NCI-H1436 treated with DMSO at 0.1 percent for 48 hours (cell line): ENCODE results near the gene TMEM139.

Experiments
- DNase-seq: peaks from one replicate; lab custom pipeline; 2025; lab: John Stamatoyannopoulos, UW

Gene TMEM139

DNA sequence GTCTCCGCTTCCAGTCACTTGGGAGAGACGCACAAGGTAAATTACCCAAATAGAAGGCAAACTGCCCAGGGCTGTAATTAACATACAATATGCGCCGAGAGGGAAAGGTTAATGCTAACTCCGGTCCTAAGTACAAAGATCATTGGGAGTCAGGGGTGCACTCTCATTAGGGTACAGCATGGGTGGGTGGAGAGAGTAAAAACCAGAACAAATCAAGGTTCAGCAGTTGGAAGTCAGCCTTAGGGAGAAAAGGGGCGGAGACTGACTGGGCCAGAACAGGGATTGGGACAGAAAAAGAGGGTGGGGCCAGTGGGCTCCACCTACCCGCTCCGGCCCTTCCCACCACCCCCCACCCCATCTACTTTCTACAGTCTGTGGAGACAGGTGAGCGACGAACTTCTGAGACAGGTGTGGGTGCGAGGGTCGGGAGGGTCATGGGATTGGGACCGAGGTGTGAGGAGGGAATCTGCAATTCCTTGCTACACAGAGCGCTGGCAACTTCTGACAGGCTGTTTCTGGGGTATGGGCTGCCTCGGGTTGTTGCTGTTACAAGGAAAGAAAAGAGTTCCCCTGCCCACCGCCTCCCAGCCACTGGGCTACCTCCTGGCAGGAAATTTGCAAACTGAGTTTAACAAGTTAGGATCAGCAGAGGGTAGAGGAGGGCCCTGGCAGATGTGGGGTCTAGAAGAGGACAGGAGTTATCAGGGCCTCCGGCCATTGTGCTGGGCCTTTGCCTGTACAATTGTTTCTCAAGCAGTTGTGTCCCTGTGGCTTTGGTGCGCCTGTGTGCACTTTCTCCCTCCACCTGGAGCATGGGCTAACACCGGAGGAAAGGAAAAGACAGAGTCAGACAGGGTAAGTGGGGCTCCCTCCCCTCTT, at the start of gene TMEM139:
TSS of gene TMEM139 (plus strand) at position 368 of the 879 bp plus-strand sequence. CDS start 1,000 bp downstream, outside the sequence.
- DNase-seq: peak; percentile 49

- DNase-seq: no peak
Measured at GRCh38 chr7:143235561-143235960, 49.2 kb upstream of the TMEM139 start.

DNA sequence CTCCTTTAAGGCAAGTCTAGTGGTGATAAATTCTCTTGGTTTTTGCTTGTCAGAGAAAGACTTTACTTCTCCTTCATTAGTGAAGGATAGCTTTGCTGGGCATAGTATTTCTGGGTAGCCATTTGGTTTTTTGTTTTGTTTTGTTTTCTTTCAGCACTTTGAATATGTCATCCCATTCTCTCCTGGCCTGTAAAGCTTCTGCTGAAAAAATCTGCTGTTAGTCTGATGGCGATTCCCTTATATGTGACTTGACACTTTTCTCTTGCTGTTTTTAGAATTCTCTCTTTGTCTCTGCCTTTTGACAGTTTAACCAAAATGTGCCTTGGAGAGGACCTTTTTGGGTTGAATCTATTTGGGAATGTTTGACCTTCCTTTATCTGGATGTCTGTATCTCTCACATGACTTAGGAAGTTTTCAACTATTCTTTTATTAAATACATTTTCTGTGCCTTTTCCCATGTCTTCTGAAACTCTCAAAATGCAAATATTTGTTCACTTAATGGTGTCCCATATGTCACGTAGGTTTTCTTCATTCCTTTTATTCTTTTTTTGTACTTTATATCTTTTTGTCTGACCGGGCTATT, 48.3 kb upstream of the TMEM139 start:
- no peak for DNase-seq

DNA sequence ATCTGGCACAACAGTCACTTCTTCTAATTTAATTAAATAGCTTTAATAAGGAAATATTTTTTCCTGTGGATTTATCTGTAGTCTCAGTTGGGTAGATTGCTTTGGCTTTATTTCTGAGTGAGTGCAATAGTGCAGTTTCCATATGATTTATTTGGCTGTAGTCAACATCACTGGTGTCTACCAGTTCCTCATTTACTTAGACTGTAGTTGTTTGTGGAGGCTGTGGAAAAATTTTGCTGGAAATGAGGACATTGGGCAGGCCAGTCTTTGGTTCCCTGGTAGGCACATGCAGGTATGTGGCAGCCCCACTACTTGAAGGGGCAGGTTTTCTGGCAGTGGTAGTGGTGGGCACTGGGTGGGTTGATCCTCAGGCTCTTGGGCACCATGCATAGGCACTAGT, 47.4 kb upstream of the TMEM139 start:
- no peak for DNase-seq

DNA sequence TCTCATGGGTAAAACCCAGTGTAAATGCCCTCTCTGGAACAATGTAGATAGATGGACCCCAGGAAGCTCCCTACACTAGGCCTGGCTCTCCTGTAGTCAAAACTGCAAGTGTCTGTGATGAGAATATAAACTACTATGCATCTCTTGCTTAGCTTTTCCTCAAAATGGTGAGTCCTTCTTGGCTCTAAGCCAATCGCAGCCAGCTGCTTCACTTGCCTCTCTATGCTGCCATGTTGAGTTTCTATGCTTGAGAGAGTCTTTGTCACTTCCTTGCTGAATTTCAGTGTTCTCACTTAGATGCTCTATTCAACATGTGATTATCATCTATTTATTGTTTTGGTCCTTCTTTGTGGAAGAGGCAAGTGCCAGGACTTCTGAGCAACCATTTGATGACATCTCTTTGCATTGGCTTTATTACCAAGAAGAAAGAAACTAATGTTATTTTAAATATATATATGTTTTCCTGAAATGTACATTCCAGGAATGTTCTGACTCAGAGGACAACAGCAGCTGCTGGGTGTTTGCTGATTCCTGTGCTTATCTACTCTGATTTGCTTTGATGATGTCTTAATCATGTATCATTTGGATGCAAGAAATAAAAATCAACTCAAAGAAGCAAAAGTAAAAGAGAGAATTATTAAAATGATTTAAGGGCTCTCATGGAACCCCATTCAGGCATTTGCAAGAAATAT, 46.3 kb upstream of the TMEM139 start:
- no peak for DNase-seq

DNA sequence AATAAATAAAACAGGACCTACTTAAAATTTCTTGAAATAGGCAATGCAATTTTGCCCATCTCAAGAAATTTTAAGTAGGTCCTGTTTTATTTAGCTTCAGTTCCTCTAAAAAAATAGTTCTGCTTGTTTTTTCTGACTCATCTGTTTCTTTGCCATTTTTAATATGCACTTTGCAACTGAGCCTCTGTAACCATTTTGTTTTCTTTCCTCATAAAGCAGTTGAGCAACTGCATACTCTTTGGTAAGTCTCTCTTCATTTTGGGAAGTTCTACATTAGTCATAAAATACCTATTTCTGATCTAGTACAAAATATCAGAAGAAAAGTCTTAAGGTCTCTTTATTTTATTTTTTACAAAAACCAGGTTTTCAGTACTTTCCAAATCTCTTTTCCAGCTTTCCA, 44.9 kb upstream of the TMEM139 start:
- no peak for DNase-seq

DNA sequence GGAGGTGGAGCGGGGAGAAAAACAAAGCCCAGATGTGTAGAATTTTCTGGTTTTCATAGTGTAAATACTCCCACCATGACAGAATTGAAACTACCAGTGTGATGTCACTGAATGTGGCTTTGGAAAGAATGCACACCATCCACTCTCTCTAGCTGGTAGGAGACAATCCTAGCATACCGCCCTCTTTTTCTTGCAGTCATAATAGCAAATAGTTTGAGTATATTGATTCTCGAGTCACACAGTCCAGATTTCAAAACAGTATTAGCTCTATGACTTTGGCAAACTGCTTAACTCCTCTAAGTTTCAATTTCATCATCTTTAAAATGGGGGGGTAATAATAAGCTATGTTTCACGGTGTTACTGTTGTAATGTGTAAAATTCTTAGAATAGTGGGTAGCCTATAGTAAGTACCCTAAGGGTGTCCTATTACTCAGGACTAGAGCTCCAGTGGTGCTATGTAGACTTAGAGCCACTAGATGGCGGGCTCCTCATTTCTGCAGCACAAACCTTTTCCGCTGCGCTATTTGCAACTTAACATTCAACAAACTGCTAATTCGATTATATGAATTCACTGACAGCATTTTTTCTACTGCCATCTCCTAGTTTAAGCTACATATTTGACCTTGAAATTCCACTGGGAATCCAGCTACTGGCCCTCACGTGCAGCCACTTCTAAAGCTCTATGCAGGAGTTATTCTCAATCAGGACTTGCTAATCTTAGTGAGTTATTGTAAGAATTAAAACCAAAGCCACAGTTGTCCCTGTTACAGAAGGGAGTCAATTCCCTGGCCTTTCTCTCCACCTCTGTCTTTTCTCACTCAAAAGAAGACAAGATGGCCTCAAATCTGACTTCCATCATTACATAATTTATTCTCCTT, 44.2 kb upstream of the TMEM139 start:
- no peak for DNase-seq

DNA sequence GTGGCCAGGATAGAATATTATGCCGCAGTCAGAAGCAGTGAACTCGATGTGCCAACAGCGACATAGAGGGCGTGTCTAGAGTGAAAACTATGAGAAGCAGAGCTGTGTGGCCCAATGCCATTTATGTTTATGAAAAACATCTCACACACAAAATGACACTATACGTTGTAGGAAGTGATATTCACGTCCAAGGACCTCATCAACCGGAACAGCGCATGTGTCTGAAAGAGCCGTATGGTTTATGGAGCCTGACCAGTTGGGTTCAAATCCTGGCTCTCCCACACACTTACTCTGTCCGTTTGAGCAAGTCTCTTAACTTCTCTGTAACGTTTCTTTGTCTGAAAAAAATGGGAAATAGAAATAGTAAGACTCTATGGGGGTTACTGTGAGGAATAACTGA, 42.5 kb upstream of the TMEM139 start:
- DNase-seq: no peak

- no peak for DNase-seq
Measured at GRCh38 chr7:143243111-143243510, 41.6 kb upstream of the TMEM139 start.

GRCh38 chr7:143243614-143244013, 41.1 kb upstream of the TMEM139 start:
- DNase-seq: no peak

- DNase-seq: no peak
Measured at GRCh38 chr7:143244321-143244720, 40.4 kb upstream of the TMEM139 start.

- no peak for DNase-seq
Measured at GRCh38 chr7:143245123-143245522, 39.6 kb upstream of the TMEM139 start.

- no peak for DNase-seq
Measured at GRCh38 chr7:143247372-143247771, 37.4 kb upstream of the TMEM139 start.

- DNase-seq: no peak
Measured at GRCh38 chr7:143248761-143249354, 35.9 kb upstream of the TMEM139 start.

- DNase-seq: no peak
Measured at GRCh38 chr7:143250199-143250598, 34.6 kb upstream of the TMEM139 start.

GRCh38 chr7:143250822-143251221, 33.9 kb upstream of the TMEM139 start:
- DNase-seq: no peak

DNA sequence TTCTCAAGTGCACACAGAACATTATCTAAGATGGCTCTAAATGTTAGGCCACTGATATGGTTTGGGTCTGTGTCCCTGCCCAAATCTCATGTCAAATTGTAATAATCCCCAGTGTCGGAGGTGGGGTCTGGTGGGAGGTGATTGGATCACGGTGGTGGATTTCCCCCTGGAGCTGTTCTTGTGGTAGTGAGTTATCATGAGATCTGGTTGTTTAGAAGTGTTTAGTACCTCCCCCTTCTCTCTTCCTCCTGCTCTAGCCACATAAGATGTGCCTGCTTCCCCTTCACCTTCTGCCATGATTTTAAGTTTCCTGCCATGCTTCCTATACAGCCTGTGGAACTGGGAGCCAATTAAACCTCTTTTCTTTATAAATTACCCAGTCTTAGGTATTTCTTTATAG, 32.8 kb upstream of the TMEM139 start:
- DNase-seq: no peak

DNA sequence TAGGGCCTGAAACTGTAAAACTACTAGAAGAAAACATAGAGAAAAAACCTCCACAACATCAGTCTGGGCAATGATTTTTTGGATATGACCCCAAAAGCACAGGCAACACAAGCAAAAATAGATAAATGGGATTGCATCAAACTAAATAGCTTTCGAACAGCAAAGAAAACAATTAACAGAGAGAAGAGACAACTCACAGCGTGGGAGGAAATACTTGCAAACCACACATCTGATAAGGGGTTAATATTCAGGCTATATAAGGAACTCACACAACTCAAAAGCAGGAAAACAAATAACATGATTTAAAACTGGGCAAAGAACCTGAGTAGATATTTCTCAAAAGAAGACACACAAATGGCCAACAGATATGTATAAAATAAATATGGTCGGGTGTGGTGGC, 29.2 kb upstream of the TMEM139 start:
- DNase-seq: no peak

- no peak for DNase-seq
Measured at GRCh38 chr7:143256325-143256724, 28.4 kb upstream of the TMEM139 start.

- no peak for DNase-seq
Measured at GRCh38 chr7:143256932-143257331, 27.8 kb upstream of the TMEM139 start.

DNA sequence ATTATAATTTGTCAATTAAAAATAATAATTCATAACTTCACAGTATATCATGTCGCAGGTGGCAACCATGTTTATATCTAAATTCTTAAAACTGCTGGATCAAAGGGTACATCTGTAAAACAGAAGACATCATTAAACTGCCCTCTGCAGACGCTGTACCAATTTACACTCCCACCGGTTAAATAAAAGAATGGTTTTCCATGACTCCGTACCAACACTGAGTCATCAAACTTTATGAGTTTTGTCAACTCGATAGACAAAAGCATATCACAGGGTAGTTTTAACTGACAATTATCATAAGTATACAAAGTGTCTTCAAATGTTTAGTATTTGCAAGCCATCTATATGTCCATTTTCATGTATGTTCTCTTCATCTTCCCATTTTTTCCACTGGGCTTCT, 27.3 kb upstream of the TMEM139 start:
- DNase-seq: no peak

DNA sequence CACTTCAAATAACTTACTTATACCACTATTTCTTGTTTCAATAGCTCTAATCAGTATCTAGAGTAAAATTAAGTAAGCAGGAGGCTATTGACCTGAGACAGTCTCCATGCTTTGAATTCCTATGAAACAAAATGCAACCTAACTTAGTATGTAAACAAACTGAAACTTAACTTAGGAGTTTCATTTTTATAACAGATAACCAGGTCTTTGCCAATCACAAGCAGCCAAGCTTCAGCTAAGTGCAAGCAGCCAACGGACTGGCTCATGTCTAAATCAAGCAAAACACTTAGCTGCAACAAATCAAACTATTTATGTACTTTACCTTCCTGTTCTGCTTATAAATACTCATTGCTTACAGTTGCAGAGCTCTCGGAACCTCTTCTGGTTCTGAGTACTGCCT, 25.9 kb upstream of the TMEM139 start:
- DNase-seq: no peak
